Caco-2 (cell line): Measurements from ENCODE around the gene APOBEC3C. TPM values are rescaled to one million over a fixed set of nuclear protein-coding genes. Genes with fewer than 3 reads are reported as not detected.
"Not testable (repeated sequence)": the region's sequence is repeated elsewhere in the genome, so short reads cannot be mapped to it uniquely, and the experiment has no call there.

Experiments used
- BruUV-seq: library from RNA; stranded (reverse); fragments of 400-500 nt; replicated peaks from 2 replicates; lab custom pipeline; 2021; lab: Mats Ljungman, UMichigan
- CTCF ChIA-PET: fragments of 300-600 bp; sonication (Branson Sonifier 250); formaldehyde crosslinking; loops from one replicate; lab custom pipeline; 2022; ENCODE audit warnings: antibody characterized with exemption; lab: Charles Lee
- POLR2A ChIA-PET: fragments of 300-600 bp; sonication (Branson Sonifier 250); formaldehyde crosslinking; loops from one replicate; lab custom pipeline; 2022; ENCODE audit warnings: antibody characterized with exemption; lab: Charles Lee
- DNase-seq, 2 experiments: peaks; one replicate each; pipeline versions ENCODE4 v3.0.0 to v3.0.0-alpha.2; 2020 to 2022
- H3K27me3 ChIP-seq: replicated peaks from 2 replicates; pipeline ENCODE4 v1.6.0; 2011; ENCODE audit warnings: low read length; ENCODE audit not compliant: control insufficient read depth, insufficient read depth
- H3K36me3 ChIP-seq: 2 replicates; pipeline ENCODE4 v1.5.1; 2011; ENCODE audit warnings: low read length; ENCODE audit not compliant: control insufficient read depth, insufficient read depth
- H3K4me1 ChIP-seq: fragments of 250-450 bp; sonication (Bioruptor Pico); 2 replicates; pipeline ENCODE4 v1.5.1; 2020; ENCODE audit warnings: mild to moderate bottlenecking
- H3K4me3 ChIP-seq: 2 replicates; pipeline ENCODE4 v1.5.1; 2011; ENCODE audit warnings: low read depth, mild to moderate bottlenecking, control low read depth, low read length
- H3K9me3 ChIP-seq: fragments of 250-450 bp; sonication (Bioruptor Pico); 2 replicates; pipeline ENCODE4 v1.5.1; 2020; ENCODE audit warnings: mild to moderate bottlenecking, moderate library complexity
- H3K27ac Mint-ChIP-seq: one replicate; pipeline ENCODE4 v1.8.0; 2022; ENCODE audit warnings: mixed read lengths; ENCODE audit not compliant: unreplicated experiment
- H3K27me3 Mint-ChIP-seq: one replicate; pipeline ENCODE4 v1.8.0; 2022; ENCODE audit warnings: mixed read lengths; ENCODE audit not compliant: insufficient read depth, unreplicated experiment
- H3K36me3 Mint-ChIP-seq: one replicate; pipeline ENCODE4 v1.8.0; 2022; ENCODE audit warnings: mild to moderate bottlenecking, mixed read lengths; ENCODE audit not compliant: insufficient read depth, unreplicated experiment
- H3K4me1 Mint-ChIP-seq: one replicate; pipeline ENCODE4 v1.8.0; 2022; ENCODE audit warnings: low read depth, mixed read lengths; ENCODE audit not compliant: unreplicated experiment
- H3K4me3 Mint-ChIP-seq: one replicate; pipeline ENCODE4 v1.8.0; 2022; ENCODE audit warnings: mild to moderate bottlenecking, moderate library complexity, mixed read lengths; ENCODE audit not compliant: unreplicated experiment
- H3K9me3 Mint-ChIP-seq: one replicate; pipeline ENCODE4 v1.8.0; 2022; ENCODE audit warnings: mixed read lengths; ENCODE audit not compliant: unreplicated experiment
- CTCF ChIP-seq, 2 experiments: fragments of 200-600 bp in 1 of 2; IDR thresholded peaks; 1 replicate in 1 of 2; 2 replicates in 1 of 2; pipeline versions ENCODE4 v1.5.1 to v1.8.0; 2011 to 2022; ENCODE audit warnings: antibody characterized with exemption in 1 of 2, control low read depth in 1 of 2, inconsistent platforms in 1 of 2, low read depth in 1 of 2, low read length in 1 of 2, mild to moderate bottlenecking in 1 of 2, moderate library complexity in 1 of 2; ENCODE audit not compliant: insufficient read depth in 1 of 2, severe bottlenecking in 1 of 2, unreplicated experiment in 1 of 2
- intact Hi-C: fragments of 100-400 bp; cut with micrococcal nuclease; formaldehyde crosslinking; loops from one replicate; pipeline ENCODE4 v1.10.0; 2022; ENCODE audit not compliant: unreplicated experiment
- total RNA-seq: library from RNA; stranded (reverse); gene quantifications from 2 replicates; pipeline ENCODE4 v1.2.3, GENCODE V29; 2022

The APOBEC3C gene
- total RNA-seq, 1 experiment from 2014 or later = 25.1 TPM

GRCh38 chr22:39039306-39040126 lies 25.5 kb downstream of the APOBEC3C start:
- Histone ChIP-seq H3K27me3 (no peaks in the 10 kb centered on the region), H3K36me3 (no peaks in the 10 kb centered on the region), H3K9me3 (no peaks in the 10 kb centered on the region), H3K4me1 (peaks cover 9% of the 10 kb centered on the region), H3K4me3 (no peak overlapping the region)
- no peaks in the 10 kb centered on the region for H3K27me3 Mint-ChIP-seq
- no peak for TF ChIP-seq CTCF (IDR thresholded peaks at IDR 0.05; ENCODE audit: insufficient read depth in 1 of 2, low read depth in 1 of 2, low read length in 1 of 2, severe bottlenecking in 1 of 2, unreplicated experiment in 1 of 2)
- intact Hi-C loops = loop anchor here (10.0 kb wide), 1 partner anchor 75 kb away; no protein-coding TSS in a partner anchor
- no peaks in the 10 kb centered on the region for H3K9me3 Mint-ChIP-seq
- peaks cover 16% of the 10 kb centered on the region for H3K4me1 Mint-ChIP-seq
- ChIA-PET POLR2A (no interaction called here), CTCF (no interaction called here)
- peak overlapping the region; percentile 84 for H3K4me3 Mint-ChIP-seq
- H3K36me3 Mint-ChIP-seq = peaks cover 10% of the 10 kb centered on the region
- peak overlapping the region; percentile 63 for H3K27ac Mint-ChIP-seq
- no peak for DNase-seq
- no TSS peak for BruUV-seq

GRCh38 chr22:39040155-39040537 lies 26.1 kb downstream of the APOBEC3C start:
- Mint-ChIP-seq H3K27ac (peak overlapping the region; percentile 63), H3K4me3 (peak overlapping the region; percentile 84), H3K4me1 (peaks cover 16% of the 10 kb centered on the region)
- H3K9me3 ChIP-seq, H3K4me3 ChIP-seq, H3K36me3 ChIP-seq, CTCF ChIA-PET, POLR2A ChIA-PET, BruUV-seq, H3K4me1 ChIP-seq, DNase-seq, H3K27me3 ChIP-seq, H3K9me3 Mint-ChIP-seq, H3K27me3 Mint-ChIP-seq, H3K36me3 Mint-ChIP-seq: not testable (repeated sequence)
- intact Hi-C loops = loop anchor here (10.0 kb wide), 1 partner anchor 75 kb away; no protein-coding TSS in a partner anchor

- peak within 1 kb of the TSS; percentile 49 for H3K4me3 ChIP-seq
- BruUV-seq, H3K36me3 Mint-ChIP-seq, H3K9me3 ChIP-seq, H3K9me3 Mint-ChIP-seq, POLR2A ChIA-PET, H3K27me3 ChIP-seq, CTCF ChIA-PET, H3K36me3 ChIP-seq, H3K27me3 Mint-ChIP-seq, H3K4me1 ChIP-seq: not testable (repeated sequence)
- H3K4me3 Mint-ChIP-seq = peak within 1 kb of the TSS; percentile 84
- DNase-seq = peak; percentile 77 to 84
- intact Hi-C loops = loop anchor here (10.0 kb wide), 1 partner anchor 74 kb away; no protein-coding TSS in a partner anchor
- H3K27ac Mint-ChIP-seq = peak within 1 kb of the TSS; percentile 84
- H3K4me1 Mint-ChIP-seq = peaks cover 16% of the 10 kb centered on the region
These were observed 26.7 kb downstream of the APOBEC3C start, which contains the start of gene APOBEC3F for GRCh38 chr22:39040538-39041296. TSS of gene APOBEC3F (plus strand) at chr22:39040864. CDS start at chr22:39040961, 97 bp downstream.
